HL-60 (cell line): ENCODE results near the gene GALNT15.

Source experiments
- GABPA ChIP-seq: IDR thresholded peaks from 2 replicates; pipeline ENCODE4 v1.6.1; 2012; ENCODE audit warnings: low read depth
- POLR2AphosphoS5 ChIP-seq: IDR thresholded peaks from 2 replicates; pipeline ENCODE4 v1.6.1; 2012; ENCODE audit warnings: low read depth
- SPI1 ChIP-seq: IDR thresholded peaks from 2 replicates; pipeline ENCODE4 v1.6.1; 2012; ENCODE audit warnings: low read depth, mild to moderate bottlenecking, borderline replicate concordance
- TF ChIP-seq, protein P1 (sequence below): IDR thresholded peaks from 2 replicates; pipeline ENCODE4 v1.6.1; 2012; ENCODE audit warnings: low read depth; ENCODE audit not compliant: insufficient replicate concordance
- TF ChIP-seq, protein P2 (sequence below): IDR thresholded peaks from one replicate; pipeline ENCODE4 v1.5.1; 2011; ENCODE audit warnings: low read length, control low read depth, inconsistent platforms; ENCODE audit not compliant: insufficient read depth

DNA sequence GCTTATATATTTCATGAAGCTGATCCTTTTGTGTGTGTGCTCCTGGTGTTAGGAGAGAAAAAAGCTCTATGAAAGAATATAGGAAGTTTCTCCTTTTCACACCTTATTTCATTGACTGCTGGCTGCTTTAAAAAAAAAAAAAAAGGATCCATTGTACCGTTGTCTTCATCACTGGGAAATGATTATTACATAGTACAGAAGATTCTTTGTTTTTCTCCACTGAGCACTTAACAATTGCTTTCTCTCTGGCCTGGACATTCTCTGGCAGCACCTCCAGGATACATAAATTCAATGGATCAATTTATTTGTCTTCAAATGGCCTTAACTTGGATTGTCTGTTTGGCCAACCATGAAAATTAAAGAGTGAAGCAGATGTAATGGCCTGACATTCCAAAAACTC lies 53.1 kb downstream of the GALNT15 start:
- TF ChIP-seq, protein P1, sequence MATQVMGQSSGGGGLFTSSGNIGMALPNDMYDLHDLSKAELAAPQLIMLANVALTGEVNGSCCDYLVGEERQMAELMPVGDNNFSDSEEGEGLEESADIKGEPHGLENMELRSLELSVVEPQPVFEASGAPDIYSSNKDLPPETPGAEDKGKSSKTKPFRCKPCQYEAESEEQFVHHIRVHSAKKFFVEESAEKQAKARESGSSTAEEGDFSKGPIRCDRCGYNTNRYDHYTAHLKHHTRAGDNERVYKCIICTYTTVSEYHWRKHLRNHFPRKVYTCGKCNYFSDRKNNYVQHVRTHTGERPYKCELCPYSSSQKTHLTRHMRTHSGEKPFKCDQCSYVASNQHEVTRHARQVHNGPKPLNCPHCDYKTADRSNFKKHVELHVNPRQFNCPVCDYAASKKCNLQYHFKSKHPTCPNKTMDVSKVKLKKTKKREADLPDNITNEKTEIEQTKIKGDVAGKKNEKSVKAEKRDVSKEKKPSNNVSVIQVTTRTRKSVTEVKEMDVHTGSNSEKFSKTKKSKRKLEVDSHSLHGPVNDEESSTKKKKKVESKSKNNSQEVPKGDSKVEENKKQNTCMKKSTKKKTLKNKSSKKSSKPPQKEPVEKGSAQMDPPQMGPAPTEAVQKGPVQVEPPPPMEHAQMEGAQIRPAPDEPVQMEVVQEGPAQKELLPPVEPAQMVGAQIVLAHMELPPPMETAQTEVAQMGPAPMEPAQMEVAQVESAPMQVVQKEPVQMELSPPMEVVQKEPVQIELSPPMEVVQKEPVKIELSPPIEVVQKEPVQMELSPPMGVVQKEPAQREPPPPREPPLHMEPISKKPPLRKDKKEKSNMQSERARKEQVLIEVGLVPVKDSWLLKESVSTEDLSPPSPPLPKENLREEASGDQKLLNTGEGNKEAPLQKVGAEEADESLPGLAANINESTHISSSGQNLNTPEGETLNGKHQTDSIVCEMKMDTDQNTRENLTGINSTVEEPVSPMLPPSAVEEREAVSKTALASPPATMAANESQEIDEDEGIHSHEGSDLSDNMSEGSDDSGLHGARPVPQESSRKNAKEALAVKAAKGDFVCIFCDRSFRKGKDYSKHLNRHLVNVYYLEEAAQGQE: no peak
- TF ChIP-seq POLR2AphosphoS5: no peak
- TF ChIP-seq SPI1: no peak
- TF ChIP-seq, protein P2, sequence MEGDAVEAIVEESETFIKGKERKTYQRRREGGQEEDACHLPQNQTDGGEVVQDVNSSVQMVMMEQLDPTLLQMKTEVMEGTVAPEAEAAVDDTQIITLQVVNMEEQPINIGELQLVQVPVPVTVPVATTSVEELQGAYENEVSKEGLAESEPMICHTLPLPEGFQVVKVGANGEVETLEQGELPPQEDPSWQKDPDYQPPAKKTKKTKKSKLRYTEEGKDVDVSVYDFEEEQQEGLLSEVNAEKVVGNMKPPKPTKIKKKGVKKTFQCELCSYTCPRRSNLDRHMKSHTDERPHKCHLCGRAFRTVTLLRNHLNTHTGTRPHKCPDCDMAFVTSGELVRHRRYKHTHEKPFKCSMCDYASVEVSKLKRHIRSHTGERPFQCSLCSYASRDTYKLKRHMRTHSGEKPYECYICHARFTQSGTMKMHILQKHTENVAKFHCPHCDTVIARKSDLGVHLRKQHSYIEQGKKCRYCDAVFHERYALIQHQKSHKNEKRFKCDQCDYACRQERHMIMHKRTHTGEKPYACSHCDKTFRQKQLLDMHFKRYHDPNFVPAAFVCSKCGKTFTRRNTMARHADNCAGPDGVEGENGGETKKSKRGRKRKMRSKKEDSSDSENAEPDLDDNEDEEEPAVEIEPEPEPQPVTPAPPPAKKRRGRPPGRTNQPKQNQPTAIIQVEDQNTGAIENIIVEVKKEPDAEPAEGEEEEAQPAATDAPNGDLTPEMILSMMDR: no peak
- TF ChIP-seq GABPA: no peak
